HL-60/S4 treated with retinoic acid at 250 ng/mL for 4 days and 3 days (cell line): ENCODE measurements around the gene PLIN4.

Source experiments
- in situ Hi-C: fragments of 300-500 bp; cut with MboI; formaldehyde crosslinking; loops from 2 replicates; pipeline ENCODE4 v1.7.0; 2022; ENCODE audit warnings: low sequenced_read_pairs

The PLIN4 gene

DNA sequence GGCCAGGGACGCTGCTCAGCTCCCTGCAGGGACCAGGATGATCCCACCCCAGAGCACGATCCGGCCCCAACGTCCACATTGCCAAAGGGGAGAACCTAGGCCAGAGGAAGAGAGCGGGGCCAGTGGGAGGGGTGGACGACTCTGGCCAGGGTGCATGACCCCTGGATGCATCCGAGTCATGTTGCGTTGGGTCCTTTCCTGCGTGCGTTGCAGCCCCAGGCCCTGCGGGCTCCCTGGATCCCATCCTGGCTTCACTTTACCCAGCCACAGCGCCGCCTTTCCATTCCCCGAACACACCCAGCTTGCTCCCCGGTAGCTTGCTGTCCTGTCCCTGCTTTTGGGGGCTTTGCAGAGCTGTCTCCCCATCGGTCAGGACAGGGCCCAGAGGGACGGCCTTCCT is 10.5 kb downstream of the PLIN4 start:
- in situ Hi-C loops = no loop called here

DNA sequence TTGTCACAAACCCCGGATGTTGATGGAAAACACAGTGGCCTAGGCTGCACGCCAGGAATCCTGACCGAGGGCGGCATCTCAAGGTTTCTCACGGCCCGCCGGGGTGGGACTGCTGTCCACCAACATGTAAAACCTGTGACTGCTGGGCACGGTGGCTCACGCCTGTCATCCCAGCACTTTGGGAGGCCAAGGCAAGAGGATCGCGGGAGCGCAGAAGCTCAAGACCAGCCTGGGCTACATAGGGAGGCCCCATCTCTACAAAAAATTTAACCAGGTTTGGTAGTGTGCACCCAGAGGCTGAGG is 11.2 kb downstream of the PLIN4 start:
- in situ Hi-C loops = no loop called here

DNA sequence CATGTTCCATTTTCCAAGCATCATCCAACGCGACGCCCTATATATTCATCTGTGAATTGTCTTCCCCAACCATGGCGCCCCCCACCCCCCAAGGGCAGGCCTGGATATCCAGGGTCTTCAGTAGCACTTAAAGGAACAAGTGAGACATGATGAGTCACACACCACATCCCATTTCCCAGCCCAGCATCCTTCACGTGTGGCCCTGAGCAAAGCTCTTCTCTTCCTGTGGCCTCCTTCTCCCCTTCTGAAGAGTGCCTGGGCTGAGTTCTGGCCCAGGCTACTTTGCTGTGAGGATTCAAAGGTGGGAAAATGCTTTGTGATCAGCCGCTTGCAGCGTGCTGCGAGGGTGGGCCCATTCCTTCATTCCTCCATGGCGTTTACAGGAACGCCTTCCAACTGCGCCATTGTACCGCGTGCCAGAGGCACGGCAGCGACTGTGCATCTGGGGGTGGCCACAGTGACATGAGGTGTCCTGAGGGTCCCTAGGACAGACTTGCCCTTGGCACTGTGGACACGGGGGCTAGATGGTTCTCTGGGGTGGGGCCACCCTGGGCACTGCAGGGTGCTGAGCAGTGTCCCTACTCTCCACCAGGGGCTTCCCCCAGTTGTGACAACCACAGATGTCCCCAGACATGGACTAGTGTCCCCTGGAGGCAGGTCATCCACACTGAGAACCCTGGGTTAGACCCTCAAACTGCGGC is 11.7 kb downstream of the PLIN4 start:
- in situ Hi-C loops = no loop called here

DNA sequence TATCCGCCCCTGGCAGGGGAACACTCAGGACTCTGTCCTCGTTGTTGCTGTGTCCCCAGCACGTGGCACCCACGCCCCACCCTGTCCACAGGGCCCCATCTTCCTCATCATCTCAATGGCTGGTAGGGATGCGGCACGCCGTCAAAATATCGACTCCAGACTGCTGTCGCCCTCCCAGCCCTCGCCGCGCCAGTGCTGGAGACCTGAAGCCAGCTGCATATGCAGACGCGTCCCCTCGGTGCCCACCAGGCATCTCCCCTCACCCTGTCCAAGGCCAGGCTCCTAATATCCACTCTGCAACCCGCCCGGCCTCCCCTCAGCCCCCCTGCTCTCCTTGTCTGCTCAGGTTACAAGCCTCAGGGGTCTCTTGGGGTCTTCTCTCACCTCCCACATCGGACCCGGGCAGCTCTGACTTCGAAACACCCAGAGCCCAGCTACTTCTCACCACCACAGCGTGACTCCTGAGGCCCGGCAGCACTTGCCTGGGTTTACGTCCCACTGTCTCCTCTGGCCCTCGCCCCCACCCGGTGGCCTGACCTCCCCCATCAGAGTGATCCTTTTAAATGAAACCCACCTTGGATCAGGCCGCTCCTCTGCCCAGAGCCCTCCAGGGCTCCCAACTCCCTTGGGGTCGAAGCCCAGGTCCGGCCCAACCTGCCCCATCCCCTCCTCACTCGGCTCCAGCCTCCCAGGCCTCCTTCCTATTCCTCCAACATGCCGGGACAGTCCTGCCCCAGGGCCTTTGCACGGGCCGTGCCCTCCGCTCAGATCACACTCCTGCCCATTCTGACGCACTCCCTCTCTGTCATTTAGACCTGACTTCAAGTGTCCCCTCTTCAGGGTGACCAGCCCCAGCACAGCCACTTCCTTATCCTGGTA is 12.5 kb downstream of the PLIN4 start:
- in situ Hi-C loops = no loop called here

DNA sequence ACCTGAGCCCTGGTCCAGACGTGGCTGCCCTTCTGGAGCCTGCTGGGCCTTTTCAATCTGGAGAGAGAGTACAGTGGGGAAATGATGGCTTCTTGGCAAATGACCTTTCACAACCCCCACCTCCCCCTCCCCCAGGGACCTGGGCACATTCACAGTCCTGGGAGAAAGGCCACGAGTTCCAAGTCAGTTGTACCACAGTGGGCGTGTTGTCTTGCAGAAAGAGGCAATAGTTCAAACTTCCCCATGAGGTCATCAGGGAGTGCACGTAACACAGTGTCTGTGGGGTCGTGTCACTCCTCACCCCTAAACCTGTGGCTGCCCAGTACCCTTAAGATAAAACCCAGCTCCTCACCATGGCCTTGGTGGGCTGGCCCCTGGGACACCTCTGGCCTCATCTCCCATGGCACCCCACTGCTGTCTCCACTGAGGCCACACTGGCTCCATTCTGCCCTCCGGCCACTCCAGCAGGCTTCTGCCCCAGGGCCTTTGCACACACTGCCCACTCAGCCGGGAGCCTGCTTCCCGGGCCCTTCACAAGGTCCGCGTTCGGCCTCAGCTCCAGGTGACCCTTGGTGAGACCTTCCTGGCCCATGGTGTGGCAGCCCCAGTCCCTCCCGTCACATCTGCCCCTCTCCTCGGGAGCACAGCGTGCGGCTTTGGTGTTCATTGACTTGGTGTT is 13.3 kb downstream of the PLIN4 start:
- in situ Hi-C loops = no loop called here

DNA sequence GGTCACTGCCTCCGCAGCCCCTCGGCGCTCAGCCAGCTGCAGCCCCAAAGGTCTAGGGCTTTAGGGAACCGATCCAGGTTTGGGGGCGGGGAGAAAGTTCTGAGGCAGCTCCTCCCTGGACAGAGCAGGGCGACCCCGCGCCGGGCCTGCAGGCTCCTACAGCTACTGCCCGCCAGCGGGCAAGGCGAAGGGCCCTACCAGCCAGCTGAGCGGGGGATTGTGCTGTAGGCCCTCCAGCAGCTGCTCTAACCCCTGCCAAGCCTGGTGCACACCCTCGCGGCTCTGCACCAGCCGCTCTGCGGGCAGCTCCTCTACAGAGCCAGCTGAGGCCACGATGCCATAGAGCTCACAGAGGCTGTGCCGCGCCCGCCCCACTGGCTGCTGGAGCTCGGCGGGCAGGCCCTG is 14.0 kb downstream of the PLIN4 start:
- in situ Hi-C loops = no loop called here

DNA sequence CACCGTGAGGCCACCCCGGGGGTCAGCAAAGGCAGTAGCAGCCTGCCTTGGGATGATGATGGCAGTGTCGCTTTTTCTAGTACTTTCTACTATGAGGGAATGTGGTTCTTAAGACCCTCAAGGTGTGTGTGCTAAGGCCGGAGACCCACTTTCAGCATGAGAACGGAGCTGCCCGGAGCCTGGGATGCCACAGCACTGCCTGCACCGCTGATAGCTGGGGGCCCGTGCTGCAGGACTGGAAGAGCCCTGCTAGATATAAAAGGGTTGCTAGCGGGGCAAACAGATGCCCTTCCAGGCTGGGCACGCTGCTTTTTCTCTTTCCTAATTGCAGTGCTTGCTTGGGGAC is 14.5 kb downstream of the PLIN4 start:
- in situ Hi-C loops = no loop called here

DNA sequence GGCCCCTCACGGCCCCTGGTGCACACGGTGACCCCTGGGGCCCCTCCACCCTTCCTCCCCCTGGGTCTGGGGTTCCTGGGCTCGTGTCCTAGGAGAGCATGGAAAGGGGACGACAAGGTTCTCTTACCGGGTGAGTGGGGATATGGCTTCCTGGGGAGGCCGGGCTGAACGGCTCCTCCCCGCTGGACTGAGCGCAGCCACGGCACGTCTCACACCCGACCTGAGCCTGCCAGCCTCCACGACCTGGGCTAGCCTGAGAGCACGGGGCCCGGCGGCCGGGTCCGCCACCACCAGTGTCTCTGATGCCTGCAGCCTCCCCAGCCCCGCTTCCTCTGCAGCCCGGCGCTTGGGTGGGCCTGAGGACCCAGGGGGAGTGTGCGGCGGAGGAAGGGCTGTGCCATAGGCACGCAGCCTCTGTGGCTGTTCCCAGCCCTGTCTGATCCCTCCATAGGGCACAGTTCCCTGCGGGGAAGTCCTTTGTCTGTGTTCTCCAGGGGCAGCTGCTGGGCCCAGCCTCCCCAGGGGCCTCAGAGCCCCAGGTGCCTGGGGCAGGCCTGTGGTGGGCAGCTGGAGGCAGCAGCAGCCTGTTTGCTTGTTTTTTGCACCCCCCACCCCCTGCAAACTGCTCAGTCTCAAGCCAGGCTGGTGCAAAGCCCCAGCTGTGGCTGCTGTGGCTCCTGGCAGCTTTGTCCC is 15.0 kb downstream of the PLIN4 start:
- in situ Hi-C loops = no loop called here

DNA sequence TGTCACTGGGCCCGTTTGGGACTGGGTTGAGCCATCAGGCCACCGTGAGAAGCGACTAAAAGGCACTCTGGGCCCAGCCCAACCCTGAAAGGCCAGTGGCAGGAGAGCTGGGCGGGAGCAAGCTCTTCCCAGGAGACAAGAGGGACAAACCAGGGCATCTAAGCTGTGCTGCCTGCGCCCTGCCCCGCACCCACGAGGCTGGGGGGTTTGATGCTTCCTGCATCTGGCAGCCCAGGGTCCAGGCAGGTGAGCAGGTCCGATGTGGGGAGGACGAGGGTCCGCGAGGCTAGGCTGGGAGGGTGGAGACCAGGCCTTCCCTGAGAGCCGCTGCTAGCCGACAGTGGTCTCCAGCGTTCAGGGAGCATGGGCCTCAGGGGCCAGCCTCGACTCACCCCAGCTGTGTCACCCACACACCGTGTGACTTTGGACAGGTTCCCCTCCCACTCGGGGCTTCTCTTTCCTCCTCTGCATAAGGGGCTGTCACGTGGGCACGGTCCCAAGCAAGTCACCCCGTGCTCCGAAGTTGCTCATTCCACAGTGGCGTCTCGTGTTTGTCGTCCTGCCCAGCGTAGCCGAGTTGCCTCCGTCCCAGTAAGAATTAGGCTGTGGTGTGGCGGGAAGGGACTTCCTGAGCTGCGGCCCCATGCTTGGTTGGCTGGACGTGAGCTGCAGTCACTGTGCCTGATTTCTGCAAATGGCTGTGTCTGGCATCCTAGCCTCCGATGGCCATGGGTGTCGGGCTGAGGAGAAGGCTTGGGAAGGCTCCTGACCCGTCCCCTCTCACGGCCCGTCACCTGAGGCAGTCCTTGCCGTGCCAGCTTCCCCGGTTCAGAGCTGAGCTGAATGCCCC is 15.8 kb downstream of the PLIN4 start:
- in situ Hi-C loops = no loop called here

DNA sequence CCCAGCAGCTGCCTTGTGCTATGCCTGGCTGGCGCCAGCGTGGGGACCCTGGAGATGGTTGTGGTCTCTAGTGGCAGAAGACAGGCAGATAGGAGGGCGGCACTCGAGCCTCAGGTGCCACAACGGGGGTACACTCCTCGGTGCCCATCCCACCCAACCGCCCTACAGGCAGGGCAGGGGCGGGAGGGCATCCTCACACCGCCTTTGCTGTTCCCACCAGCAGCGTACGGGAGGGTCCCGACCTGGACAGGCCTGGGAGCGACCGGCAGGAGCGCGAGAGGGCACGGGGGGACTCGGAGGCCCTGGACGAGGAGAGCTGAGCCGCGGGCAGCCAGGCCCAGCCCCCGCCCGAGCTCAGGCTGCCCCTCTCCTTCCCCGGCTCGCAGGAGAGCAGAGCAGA is 16.6 kb downstream of the PLIN4 start:
- in situ Hi-C loops = no loop called here

DNA sequence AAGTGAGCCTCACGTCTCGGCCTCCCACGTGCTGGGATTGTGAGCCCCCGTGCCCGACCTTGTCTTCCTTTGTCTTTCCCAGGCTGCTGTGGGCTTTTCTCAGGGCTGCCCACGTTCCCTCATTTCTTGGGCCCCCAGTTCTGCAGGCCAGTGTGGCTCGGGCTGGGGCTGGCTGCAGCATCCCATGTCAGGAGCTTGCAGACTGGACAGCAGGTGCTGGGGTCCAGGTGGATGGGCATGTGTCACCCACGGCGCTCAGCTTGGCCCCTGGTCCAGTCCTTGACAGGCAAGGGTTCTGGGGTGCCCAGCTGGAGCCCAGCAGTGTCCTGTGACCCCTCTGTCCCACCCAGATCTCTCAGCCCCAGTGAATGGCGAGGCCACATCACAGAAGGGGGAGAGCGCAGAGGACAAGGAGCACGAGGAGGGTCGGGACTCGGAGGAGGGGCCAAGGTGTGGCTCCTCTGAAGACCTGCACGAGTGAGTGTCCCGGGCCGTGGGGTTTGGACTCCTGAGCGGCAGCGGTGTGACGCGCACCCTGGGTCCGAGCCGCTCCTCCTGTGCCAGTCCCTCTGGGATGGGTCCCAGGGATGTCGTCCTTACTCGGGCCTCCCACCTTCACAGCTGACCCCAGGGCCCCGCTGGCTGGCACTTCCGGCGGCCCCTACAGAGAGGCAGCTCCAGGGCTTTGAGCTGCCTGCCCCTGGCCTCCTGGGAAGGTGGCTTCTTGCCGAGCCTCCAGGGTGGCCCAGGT is 17.3 kb downstream of the PLIN4 start:
- in situ Hi-C loops = no loop called here

DNA sequence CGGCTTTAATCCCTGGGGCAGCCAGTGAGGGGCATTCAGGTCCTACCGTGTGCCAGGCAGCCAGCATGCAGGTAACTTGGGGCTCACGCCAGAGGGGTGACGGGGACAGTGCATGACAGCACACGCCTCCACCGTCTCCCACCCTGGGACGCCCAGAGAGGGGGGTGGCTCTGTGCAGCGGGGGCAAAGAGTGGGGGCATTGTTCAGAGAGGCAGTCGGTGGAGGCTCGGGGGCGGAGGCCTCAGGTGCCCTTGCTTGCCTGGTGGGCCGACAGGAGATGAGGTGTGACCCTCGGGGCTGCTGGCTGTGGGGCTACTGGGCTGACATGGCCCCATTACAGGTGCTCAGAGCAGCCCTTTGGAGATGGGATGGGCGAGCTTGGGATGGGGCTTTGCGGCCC is 18.4 kb downstream of the PLIN4 start:
- in situ Hi-C loops = no loop called here

DNA sequence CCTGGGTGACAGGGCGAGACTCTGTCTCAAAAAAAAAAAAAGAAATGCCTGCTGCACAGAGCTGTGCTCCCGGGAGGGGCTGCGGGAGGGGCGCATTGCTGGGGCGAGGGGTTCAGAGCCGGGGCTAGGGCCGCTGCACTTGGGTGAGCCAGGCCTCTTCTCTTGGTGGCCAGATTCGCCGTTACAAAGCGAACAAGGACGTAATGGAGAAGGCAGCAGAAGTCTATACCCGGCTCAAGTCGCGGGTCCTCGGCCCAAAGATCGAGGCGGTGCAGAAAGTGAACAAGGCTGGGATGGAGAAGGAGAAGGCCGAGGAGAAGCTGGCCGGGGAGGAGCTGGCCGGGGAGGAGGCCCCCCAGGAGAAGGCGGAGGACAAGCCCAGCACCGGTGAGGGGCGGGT is 19.0 kb downstream of the PLIN4 start:
- in situ Hi-C loops = no loop called here

DNA sequence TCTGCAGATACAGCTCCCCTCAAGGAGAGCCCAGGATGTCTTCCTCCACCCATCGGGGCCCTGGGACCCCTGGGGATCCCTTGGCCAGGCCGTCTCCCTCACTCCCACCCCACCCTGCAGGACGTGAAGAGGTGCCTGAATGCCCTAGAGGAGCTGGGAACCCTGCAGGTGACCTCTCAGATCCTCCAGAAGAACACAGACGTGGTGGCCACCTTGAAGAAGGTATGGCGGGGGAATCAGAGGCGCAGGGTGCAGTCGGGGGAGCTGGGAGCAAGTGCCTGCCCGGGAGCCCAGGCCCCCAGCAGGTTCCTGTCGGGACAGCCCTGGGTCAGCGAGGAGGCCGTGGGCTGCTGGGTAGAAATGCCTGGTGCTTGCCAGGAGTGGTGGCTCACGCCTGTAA is 19.6 kb downstream of the PLIN4 start:
- in situ Hi-C loops = no loop called here

DNA sequence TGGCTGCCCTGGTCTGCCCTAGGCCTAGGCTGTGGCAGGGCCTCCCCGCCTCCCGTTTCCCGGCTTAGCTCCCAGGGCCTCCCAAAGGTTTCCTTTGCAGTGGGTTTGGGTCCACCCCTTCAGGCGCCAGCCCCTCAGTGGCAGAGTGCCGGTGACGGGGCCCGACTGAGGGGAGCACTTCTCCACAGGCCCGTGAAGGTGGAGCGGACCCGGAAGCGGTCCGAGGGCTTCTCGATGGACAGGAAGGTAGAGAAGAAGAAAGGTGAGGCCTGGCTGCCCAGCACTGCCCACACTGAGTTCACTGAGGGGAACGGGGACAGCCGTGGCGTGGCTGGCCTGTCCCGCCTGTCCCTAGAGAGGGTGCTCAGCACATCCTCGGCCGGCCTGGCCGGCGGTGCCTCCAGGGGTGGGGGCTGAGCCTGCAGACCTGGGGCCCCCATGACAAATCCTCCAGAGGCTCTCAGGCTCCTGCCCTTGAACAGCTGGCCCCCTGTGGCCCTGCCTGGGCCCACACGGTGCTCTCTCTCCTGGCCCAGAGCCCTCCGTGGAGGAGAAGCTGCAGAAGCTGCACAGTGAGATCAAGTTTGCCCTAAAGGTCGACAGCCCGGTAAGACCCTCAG is 20.4 kb downstream of the PLIN4 start:
- in situ Hi-C loops = no loop called here

DNA sequence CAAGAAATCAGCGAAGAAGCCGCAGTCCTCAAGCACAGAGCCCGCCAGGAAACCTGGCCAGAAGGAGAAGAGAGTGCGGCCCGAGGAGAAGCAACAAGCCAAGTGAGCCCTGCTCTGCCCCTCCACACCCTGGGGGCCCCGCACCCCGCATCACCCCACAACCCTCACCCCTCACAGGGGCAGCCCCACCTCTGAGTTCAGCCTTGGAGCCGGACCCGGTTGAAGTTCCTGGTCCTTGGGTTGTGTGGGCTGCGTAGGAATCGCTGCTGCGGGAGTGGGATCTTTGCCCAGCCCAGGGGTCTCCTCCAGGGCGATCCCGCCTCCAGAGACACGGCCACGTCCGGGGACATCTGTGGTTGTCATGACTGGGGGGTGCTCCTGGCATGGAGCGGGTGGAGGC is 22.0 kb downstream of the PLIN4 start:
- in situ Hi-C loops = no loop called here

DNA sequence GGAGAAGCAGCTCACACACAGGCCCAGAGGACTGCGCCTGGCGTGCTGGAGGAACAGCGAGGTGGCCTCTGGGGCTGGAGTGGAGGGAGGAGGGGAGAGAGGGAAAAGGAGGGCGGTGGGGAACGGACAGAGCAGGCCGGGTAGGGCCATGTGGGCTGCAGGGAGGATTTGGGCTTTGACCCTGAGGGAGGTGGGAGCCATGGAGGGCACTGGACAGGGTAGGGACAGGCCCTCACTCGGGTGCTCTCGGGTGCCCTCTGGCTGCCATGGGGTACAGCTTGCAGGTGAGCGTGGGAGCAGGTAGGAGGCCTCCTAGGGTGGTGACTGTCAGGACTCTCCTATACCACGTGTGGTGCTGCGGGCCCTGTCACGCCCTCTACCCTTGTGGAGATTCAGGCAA is 22.8 kb downstream of the PLIN4 start:
- in situ Hi-C loops = no loop called here

DNA sequence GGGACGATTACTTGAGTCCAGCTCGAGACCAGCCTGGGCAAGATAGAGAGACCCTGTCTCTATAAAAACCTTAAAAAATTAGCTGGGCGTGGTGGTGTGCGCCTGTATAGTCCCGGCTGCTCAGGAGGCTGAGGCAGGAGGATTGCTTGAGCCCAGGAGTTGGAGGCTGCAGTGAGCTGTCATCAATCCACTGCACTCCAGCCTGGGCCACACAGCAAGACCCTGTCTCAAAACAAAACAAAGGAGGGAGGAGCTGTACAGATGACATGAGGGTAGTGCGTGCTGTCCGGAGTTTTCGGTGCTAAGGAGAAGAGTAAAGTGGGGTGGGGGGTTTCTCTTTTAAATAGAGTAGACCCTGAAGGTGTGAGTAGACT is 23.6 kb downstream of the PLIN4 start:
- in situ Hi-C loops = no loop called here

DNA sequence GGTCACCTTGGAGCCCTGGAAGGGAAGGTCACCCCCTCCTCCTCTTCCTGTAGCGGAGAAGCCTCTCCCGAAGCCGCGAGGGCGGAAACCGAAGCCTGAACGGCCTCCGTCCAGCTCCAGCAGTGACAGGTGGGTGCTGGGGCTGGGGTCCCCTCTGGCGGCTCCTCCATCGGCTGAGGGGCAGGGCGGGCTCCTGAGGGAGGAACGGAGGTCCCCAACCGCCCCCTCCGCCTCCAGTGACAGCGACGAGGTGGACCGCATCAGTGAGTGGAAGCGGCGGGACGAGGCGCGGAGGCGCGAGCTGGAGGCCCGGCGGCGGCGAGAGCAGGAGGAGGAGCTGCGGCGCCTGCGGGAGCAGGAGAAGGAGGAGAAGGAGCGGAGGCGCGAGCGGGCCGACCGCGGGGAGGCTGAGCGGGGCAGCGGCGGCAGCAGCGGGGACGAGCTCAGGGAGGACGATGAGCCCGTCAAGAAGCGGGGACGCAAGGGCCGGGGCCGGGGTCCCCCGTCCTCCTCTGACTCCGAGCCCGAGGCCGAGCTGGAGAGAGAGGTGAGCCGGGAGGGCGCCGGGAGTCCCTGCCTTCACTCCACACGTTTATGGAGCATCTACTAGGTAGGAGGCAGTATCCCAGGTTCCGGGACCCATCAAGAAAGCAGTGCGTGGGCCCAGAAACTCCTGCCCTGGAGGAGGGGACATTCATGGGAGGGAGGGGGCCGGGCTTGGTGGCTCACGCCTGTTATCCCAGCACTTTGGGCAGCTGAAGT is 24.2 kb downstream of the PLIN4 start:
- in situ Hi-C loops = no loop called here
